Measurements from ENCODE around the gene CZIB.
"Not testable (repeated sequence)": the region's sequence is repeated elsewhere in the genome, so short reads cannot be mapped to it uniquely, and the experiment has no call there.

CZIB gene

DNA sequence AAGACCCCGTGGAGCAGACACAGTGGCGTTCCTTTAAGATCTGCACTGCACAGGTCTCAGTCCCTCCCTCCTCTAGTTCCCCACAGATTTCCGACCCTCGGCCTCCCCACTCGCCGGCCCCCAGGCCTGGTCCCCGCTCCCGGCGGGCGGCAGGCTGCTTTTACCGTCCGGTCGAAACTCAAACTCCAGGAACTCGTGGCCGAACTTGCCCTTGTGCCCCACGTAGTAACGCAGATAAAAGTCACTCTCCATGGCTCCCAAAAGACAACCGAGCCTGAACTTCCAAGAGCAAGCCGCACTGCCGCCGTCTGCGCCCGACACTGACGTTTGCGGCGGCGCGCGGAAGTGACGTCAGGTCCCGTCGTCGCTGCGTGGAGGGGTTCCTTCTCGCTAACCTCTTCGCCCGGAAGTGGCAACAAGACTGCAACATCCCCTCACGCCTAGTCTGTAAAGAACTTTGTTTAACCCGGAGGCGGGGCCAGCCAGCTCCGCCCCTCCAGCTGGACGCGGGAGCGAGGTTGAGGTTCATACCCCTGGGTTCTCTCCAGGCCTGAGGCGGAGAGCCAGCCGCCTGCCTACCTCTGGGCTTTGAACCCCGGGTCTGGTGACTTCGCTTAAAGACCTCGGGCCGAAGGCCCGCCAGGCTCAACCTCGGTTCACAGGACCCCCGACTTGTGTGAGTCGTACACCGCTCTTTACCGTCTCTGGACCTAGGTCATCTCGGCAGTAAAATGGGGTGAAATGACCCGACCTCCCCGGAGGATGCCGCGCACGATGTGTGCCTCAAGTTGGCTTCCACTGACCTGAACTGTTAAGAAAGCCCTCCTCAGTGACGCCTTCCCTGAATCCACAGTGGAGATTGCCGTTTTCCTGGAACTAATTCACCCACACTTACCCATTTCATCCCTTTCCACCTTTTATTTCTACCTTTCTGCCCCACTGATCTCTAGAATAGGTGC is 18.0 kb upstream of the CZIB start, which contains the start of gene MAGOH:
MAGOH (minus strand) TSS at position 322 of the 959 bp plus-strand sequence; CDS start at position 252, 70 bp downstream.
- peak; percentile 94 for DNase-seq (ENCODE audit: low spot score)

DNA sequence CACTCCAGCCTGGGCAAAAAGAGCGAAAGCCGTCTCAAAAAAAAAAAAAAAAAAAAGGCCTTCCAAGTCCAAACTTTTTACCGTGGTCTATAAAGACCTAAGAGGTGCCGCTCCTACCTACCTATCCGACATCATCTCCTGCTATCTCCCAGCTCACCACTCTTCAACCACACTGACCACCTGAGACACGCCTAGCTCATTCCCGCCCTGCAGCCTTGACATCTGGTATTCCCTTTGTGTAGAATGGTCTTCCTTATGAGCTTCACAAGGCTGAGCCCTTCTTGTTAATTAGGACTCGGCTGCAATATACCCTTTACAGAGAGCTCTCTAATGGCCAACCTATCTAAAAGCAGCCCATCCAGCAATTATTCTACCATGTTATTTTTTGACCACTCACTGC is 17.2 kb upstream of the CZIB start:
- no peak for DNase-seq (ENCODE audit: low spot score)

DNA sequence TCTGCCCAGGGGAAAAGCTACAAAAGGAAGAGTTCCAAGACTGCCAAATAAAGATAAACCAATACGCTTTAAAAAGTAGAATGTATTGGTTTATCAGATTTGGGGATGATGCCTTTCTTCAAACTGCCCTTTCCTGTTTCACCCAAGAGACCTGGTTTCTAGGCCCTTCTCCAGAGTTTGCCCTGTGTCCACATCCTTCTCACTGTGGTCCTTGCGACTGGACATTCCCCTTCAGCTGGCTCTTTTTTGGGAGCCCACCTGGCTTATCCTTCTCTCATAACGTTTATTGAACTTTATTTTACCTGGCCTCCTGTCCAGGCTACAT is 490 bp upstream of the CZIB start:
- DNase-seq (ENCODE audit: low spot score), result no peak

DNA sequence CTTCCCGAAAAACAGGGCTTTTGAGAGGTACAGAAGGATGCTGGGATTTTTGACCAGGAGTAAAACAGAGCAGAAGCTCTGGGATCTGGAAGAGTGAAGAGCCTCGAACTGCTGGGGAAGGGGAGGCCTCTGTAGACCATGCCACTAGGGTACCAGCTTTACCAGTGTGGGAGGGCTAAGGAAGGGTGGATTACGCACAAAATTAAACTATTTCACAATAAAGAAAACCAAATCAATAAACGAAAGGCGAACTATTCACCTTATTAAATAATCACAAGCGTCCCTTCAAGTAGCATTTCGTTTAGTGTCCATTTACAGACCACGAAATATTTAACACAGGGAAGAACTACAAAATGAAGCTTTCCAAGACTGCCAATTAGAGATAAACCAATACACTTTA is 723 bp downstream of the CZIB start:
- DNase-seq (ENCODE audit: low spot score), result no peak

DNA sequence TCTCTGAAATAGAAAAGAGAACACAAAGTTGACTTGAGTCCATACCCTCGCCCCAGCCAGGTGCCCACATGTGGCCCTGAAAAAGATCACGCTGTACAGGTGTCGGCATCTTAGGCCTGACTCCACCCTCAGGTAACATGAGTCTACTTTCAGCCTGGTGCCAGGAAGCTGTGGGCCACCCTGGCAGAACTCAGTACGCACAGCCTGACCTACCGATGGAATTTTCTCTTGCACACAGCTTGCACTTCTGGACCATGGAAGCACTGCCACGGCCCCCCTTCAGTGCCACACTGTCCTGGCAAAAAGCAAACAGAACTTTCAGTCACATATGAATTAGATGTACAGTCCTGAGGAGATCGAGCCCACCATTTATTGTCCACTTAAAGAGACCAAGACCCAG is 2.2 kb downstream of the CZIB start:
- no peak for DNase-seq (ENCODE audit: low spot score)

DNA sequence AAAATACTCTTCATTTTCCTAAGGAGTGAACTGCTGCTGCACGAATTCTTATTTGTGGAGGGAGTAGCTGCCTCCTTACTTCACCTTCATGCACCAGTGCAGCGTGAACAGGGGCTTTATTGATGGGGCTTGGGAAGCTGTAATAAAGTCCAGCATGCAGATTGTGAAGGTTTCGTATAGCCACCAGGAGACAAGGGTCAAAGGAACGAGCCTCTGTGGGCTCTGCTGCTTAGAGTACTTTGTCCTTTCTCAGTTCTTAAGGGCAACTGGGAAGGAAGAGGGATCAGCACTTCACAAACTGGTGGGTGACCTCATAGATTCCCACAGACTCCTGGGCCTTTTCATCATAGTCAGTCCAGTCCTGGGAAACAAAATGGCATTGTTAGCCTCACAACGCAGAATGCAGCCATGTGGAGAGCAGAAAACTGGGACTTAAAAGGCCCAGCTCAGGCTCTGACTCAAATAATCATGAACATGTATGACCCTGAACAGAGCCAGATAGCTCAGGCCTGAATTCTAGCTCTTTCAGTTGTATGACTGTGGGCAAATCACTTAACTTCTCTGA is 6.0 kb downstream of the CZIB start:
- DNase-seq (ENCODE audit: low spot score), result no peak

DNA sequence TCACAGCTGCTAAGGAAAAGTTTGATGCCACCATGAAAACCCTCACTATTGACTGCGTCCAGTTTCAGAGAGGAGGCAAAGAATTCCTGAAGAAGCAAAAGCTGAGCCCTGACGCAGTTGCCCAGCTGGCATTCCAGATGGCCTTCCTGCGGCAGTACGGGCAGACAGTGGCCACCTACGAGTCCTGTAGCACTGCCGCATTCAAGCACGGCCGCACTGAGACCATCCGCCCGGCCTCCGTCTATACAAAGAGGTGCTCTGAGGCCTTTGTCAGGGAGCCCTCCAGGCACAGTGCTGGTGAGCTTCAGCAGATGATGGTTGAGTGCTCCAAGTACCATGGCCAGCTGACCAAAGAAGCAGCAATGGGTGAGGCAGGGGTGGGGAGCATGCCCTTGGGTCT is 9.5 kb downstream of the CZIB start:
- DNase-seq (ENCODE audit: low spot score), result no peak

DNA sequence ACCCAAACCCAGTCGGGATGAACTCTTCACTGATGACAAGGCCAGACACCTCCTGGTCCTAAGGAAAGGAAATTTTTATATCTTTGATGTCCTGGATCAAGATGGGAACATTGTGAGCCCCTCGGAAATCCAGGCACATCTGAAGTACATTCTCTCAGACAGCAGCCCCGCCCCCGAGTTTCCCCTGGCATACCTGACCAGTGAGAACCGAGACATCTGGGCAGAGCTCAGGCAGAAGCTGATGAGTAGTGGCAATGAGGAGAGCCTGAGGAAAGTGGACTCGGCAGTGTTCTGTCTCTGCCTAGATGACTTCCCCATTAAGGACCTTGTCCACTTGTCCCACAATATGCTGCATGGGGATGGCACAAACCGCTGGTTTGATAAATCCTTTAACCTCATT is 10.1 kb downstream of the CZIB start:
- no peak for DNase-seq (ENCODE audit: low spot score)

DNA sequence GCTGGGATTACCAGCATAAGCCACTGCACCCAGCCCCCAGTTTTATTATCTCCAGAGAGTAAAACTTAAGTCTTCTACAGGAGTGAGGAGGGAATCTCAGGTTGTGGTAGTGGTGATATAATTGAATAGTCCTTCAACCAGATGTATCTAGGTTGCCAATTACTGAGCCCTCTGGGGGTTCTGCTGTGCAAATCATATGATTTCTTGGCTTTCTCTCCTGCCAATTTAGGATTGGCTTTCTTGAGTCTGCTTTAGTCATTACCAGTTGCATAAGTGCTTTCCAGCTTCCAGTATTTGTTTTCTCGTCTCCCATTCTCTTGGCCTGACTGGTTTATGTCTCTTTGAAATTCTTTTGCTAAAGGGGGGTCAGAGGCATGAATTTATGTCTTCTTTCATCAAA is 12.7 kb downstream of the CZIB start:
- no peak for DNase-seq (ENCODE audit: low spot score)

DNA sequence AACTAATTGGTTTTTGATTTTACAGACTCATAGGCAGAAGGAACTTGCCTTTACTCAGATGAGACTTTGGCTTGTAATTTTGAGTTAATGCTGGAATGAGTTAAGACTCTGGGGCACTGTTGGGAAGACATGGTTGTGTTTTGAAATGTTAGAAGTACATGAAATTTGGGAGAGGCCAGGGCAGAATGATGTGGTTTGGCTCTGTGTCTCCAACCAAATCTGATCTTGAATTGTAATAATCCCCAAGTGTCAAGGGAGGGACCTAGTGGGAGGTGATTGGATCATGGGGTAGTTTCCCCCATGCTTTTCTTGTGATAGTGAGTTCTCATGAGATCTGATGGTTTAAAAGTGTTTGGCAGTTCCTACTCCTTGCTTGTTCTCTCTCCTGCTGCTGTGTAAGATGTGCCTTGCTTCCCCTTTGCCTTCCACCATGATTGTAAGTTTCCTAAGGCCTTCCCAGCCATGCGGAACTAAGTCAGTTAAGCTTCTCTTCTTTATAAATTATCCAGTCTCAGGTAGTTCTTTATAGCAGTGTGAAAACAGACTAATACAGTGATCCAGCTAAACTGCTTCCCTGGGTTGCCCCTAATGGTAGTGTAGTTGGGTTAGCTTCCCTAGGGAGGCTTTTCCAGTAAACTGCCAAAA is 13.6 kb downstream of the CZIB start:
- DNase-seq (ENCODE audit: low spot score), result no peak

DNA sequence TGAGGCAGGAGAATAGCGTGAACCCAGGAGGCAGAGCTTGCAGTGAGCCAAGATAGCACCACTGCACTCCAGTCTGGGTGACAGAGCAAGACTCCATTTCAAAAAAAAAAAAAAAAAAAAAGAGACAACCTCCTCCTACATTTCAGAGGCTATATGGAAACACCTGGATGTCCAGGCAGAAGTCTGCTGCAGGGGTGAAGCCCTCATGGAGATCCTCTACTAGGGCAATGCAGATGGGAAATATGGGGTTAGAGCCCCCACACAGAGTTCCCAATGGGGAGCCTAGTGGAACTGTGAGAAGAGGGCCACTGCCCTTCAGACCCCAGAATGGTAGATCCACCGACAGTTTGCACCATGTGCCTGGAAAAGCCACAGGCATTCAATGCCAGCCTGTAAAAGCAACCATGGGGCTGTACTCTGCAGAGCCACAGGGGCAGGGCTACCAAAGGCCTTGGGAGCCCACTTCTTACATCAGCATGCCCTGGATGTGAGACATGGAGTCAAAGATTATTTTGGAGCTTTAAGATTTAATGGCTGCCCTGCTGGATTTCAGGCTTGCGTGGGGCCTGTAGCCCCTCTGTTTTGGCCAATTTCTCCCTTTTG is 14.2 kb downstream of the CZIB start:
- not testable (repeated sequence) for DNase-seq (ENCODE audit: low spot score)

DNA sequence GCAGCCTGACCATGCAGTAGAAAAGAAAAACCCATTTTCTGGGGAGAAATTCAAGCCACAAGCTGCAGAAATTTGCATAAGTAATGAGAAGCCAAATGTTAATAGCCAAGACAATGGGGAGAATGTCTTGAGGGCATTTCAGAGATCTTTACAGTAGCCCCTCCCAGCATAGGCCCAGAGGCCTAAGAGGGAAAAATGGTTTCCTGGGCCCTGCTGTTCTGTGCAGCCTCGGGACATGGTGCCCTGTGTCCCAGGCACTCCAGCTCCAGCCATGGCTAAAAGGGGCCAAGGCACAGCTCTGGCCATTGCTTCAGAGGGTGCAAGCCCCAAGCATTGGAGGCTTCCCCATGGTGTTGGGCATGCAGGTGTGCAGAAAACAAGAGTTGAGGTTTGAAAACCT is 14.9 kb downstream of the CZIB start:
- not testable (repeated sequence) for DNase-seq (ENCODE audit: low spot score)

DNA sequence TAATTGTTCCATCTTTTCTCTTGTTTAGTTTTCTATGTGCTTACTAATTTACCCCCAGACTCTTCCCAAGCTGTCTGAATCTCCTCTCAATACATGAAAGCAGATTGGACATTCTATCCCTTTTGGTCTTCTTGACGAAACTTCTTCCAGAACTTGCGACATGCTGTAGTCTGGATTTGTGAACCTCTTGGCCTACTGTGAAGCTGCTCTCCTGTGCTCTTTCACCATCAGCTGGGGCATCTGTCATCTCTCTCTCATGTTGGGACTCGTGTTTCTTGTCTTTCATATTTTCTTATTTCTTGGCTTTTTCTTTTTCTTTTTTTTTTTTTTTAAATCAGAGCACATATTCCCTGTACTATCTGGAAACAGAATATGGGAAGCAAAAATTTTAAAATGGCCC is 17.0 kb downstream of the CZIB start:
- DNase-seq (ENCODE audit: low spot score), result no peak

DNA sequence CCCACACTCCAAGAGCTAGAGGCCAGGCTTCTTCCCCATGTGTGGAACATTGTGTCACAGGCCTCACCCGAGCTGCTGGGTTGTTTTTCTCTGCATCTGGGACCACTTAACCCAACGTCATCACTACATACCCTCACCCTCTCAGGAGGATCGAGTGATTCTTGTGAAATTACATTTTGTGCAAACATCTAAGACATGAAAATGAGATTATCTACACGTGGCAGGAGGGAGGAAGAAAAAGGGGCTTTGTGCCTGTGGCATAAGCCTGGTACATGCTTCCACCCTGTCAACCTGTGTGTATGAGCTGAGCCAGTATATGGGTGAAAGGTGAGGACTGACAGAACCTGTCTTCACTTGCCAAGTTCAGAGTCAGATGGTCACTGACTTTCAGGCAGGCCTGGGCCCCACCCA is 22.2 kb downstream of the CZIB start:
- no peak for DNase-seq (ENCODE audit: low spot score)

DNA sequence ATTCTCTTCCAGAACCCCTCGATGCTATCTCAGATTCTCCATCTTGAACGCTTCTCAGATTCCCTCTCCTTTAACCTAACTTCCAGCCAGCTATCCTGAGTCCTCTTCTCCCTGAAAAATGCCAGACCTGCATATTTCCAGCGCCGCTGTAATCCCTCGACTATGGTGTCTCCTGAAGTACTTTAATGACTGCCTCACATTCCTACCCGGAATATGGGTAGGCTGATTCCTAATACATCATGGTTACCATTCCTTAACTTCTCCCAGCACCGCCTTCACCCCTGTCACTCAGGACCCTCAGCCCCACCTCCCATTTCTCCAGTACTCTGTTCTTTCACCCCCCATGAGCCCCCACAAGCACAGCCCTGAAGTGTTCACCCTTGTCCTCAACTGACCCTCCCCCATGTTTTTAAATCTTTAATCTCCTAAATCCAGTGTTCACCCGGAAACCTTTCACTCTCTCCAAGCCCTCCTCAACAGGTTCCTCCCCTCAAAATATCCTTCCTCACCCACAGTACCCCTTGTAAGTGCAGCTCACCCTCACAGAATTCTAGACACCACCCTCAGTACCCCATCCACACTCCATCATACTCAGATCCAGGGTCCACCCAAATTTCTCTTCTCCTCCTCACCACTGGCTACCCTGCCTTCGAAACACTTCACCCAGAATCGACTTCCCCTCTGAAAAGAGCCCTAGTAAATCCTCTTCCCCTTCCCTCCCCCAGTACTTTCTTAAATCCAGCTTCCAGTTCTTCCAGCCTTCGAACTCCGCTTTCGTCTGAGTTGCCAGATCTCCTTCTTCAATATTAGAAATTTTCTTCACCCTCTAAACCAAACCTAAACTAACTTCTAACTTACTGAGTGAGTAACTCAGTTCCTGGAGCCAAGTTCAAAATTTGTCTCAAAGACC is 22.9 kb downstream of the CZIB start:
- no peak for DNase-seq (ENCODE audit: low spot score)

DNA sequence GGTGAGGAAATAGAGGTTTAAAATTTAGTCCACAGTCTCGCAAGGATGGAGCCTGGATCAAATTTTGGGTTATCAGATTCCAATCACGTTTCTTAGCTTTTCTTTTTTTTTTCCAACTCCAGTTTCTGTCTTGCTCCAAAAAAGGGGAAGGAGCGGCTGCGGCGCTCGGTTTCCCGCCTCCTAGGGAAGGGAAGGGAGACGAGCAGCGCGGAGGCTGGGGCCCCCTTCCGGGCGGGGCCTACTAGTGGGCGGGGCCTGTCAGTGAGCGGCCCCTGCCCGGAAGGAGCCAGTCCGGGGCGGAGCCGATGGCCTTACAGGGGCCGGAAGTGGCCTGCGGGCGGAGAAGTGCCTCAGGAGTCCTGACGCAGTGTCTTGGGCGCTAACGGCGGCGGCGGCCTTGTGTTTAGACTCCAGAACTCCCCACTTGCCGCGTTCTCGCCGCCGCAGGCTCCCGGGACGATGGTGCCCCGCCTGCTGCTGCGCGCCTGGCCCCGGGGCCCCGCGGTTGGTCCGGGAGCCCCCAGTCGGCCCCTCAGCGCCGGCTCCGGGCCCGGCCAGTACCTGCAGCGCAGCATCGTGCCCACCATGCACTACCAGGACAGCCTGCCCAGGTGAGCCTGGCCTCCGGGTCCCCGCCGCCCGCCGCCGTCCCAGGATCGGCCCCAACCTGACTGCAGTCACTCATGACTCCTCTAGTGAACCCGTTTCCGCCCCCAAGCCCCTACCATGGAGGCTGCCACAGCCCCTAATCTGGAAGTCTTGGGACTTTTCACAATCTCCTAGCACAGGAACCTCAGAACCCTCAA is 23.7 kb downstream of the CZIB start, which contains the start of gene CPT2:
CPT2 (plus strand) TSS at position 340 of the 806 bp plus-strand sequence; CDS start at position 460, 120 bp downstream.
- peak; percentile 98 for DNase-seq (ENCODE audit: low spot score)

DNA sequence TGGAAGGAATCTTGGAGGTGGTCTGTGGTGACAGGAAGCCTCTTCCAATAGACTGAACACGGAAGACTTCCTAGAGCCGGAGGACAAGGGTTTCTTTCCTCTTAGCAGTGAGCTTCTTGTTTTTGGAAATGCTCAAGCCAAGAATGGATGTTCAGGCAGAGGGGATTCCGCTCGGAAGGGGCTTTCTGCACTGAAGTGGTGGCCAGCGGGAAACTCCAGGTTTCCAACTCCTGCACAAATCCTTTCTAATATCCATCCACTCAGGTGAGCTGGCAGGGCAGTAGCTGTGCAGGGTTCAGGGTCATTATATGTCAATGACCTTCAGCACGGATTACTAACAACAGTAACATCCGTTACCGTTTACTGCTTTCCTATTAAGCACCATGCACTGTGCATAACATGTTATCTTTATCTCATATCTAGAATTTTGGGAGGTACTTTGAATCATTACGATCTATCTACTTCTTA is 24.4 kb downstream of the CZIB start:
- DNase-seq (ENCODE audit: low spot score), result no peak

DNA sequence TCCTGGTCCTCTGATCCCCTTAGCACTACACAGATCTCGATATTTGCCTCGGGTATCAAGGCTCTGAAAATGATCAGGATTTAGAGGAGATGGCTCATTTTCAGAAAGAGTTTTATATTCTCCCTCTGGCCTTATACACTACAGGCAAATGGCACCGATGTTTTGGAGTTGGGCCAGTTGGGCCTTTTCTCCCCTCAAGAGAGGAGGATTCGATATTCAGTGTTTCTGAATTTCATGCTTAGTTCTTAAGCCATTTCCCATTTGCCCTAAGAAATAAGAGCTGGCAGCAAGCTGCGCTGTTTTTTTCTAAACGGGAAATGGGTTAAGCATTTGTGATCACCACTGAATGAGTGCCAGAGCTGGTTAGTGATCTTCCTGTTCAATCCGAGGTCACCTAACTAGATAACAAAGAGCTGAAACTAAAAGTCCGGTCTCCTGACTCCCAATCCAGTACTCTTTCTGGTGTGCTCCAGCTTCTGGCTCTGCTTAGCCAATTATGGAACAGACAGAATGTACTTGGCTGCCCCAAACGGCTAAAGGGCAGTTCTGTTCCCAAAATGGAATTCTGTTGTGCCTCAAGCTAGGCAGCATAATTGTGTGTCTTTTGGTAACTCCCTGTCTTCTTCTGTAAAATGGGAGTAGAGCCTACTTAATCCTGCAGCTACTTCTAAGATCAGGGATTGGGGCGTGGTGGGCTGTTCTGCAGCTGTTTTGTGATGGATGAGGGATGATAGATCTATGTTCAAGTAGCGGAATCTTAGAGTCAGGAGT is 25.0 kb downstream of the CZIB start:
- DNase-seq (ENCODE audit: low spot score), result no peak

DNA sequence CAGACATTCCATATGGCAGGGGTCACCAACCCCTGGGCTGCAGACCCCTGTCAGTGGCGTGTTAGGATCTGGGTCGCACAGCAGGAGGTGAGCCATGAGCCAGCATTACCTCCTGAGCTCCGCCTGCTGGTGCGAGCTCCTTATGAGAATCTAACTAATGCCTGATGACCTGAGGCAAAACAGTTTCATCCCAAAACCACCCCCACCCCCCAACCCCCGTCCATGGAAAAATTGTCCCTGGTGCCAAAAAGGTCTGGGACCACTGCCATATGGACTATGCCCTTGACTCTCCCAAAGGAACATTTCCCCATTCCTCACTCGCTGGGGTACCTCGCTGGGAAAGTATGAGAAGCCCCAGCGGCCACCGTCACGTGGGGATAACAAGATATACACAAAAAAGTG is 30.2 kb downstream of the CZIB start:
- no peak for DNase-seq (ENCODE audit: low spot score)

DNA sequence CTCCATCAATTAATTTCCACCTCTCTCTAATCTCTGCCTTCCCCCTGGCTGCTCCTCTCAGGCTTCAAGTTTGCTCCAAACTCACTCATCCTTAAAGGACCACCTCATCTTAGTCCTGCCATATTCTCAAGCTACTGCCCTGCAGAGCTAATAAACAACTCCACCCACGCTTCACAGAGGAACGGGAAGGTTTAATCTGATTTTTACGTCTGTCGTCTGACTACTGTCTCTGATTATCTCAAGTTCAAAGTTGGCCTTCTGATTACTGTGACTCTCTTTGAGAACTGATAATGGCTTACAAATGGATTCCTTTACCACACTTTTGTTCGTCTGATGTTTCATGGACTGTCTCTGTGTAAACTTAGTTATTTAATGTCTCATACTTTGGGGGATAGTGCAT is 31.4 kb downstream of the CZIB start:
- no peak for DNase-seq (ENCODE audit: low spot score)

All from AG08396 (cell line).